Uterus (tissue), 2 donors: ENCODE results near the gene PSMD8.

Source experiments
- CTCF ChIP-seq, 4 experiments: fragments of 200-600 bp in 2 of 4; fragments of 450-650 bp in 2 of 4; sonication (generic) in 2 of 4; IDR thresholded peaks; one replicate each; pipeline ENCODE4 v1.5.1; 2016 to 2019; ENCODE audit warnings: antibody characterized with exemption in 4 of 4, mild to moderate bottlenecking in 2 of 4, moderate library complexity in 1 of 4
- POLR2A ChIP-seq, 2 donors: fragments of 450-650 bp; IDR thresholded peaks; one replicate each; pipeline ENCODE4 v1.6.1; 2016; ENCODE audit warnings: antibody characterized with exemption in 2 of 2, mild to moderate bottlenecking in 1 of 2, moderate library complexity in 1 of 2

- TF ChIP-seq POLR2A (IDR thresholded peaks at IDR 0.05) (no peak), CTCF (IDR thresholded peaks at IDR 0.05) (no peak)
Measured at GRCh38 chr19:38383184-38383583, 8.8 kb downstream of the PSMD8 start.
